Measurements from ENCODE around the gene WNT5B.

The WNT5B gene

DNA sequence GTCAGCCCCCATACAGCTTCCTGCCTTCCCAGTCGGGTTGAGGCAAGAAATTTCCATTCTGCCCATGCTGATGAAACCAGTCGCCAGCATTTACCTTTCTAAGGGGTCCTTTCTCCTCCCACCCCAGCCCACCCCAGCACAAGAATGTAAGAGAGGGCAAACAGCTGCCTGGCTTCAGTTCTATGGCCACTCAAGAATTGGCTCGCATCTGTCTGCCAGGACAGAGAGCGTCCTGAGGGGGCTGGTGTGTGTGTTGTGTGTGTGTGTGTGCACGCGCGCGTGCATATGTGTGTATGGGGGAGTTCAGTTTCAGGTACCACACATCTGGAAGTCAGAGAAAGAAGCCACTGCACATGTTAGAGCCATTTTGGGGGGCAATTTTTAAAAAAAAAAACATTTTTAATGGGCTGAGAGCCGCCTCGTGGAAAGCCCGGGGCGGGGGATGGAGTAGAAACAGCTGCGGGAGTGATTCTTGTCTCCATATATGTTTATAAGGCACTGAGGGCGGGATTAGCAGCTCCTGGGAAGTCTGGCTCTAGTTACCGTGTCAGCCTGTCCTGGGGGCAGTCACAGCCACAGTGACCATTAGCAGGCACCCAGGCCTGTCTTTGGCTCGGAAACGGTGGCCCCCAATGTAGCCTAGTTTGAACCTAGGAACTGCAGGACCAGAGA is at the start of gene WNT5B:
TSS of gene WNT5B (plus strand) at position 566 of the 672 bp plus-strand sequence. CDS start 2,124 bp downstream, outside the sequence.
- no peak for DNase-seq (ENCODE audit: low read depth)

- DNase-seq (ENCODE audit: low read depth): no peak
Measured at GRCh38 chr12:1579651-1580435, 49.2 kb upstream of the WNT5B start.

DNA sequence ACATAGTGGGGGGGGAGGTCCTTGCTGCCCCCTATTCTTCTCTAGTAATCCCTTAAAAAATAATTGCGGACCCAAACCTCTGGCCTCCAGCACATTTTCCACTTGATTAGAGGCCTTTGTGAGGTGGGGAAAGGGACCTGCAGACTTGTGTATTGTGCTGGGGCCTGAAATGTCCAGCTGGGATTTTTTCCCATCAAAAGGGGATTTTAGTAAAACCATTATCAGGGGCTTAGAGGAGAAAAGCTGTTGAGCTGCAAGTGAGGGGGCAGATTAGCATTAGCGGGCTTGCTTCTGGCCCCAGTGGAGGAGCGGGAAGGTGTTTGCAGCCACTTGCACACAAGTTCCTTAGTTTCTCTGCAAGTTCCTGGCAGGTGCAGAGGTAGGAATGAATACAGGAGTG is 48.5 kb upstream of the WNT5B start:
- DNase-seq (ENCODE audit: low read depth): no peak

DNA sequence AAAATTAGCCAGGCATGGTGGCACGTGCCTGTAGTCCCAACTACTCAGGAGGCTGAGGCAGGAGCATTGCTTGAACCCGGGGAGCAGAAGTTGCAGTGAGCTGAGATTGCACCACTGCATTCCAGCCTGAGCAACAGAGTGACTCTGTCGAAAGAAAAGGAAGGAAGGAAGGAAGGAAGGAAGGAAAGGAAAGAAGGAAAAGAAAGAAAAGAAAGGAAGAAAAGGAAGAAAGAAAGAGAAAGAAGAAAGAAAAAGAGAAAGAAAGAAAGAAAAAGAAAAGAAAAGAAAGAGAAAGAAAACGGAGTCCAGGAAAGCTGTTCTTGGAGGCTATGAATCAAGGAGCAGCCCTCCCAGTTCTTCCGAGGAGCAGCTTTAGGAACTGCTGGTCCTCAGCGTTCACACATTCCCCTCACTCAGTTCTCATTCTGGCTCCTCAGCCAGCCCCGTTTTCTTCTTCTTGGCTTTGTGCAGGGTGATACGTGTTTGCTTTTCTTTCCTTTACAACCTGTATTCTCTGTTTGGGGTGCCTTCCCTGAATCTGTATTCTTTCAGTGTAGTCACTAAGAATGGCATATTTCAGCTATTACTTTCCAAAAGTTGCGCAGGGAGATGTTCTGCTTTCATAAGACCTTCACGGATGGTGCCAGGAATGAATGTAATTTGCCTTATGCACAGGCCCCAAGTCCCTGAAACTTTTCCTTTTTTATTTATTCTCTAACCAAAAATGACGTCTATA is 46.9 kb upstream of the WNT5B start:
- no peak for DNase-seq (ENCODE audit: low read depth)

DNA sequence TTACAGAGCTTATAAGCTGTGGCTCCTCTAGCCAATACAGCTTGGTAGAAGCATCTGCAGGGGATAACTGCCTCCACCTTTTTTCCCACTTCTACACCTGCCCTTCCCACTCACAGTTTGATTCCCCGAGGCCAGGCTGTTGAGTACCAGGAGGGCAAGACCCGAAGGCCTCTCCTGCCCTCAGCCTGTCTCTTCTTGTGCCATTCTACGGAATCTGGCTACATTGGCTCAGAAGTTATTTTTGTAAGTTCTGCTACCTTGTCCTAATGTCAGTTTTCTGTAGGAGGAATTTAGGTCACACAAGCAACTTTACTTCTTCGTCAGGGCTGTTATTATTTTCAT is 46.4 kb upstream of the WNT5B start:
- no peak for DNase-seq (ENCODE audit: low read depth)

- peak; percentile 8 for DNase-seq (ENCODE audit: low read depth)
Measured at GRCh38 chr12:1583421-1584078, 45.5 kb upstream of the WNT5B start.

DNA sequence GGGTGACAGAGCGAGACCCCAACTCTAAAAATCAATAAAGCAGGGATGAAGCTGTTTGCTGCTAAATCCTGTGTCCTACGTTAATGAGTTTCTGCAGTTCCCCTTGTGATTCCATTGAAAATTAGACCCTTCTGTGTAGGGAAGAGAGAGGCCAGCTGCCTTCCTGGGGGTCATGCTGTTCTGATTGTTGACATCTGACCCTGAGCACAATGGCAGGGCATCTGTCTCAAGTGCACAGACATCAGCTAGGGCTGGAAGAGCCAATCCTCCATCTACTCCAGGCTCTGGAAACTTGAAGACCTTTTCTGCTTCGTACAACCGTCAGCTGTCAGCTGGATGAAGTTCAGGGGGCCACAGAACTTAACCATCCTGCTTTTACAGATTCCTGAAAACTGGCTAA is 44.7 kb upstream of the WNT5B start:
- no peak for DNase-seq (ENCODE audit: low read depth)

- DNase-seq (ENCODE audit: low read depth): no peak
Measured at GRCh38 chr12:1587927-1588574, 41.0 kb upstream of the WNT5B start.

- no peak for DNase-seq (ENCODE audit: low read depth)
Measured at GRCh38 chr12:1588575-1588947, 40.5 kb upstream of the WNT5B start.

DNA sequence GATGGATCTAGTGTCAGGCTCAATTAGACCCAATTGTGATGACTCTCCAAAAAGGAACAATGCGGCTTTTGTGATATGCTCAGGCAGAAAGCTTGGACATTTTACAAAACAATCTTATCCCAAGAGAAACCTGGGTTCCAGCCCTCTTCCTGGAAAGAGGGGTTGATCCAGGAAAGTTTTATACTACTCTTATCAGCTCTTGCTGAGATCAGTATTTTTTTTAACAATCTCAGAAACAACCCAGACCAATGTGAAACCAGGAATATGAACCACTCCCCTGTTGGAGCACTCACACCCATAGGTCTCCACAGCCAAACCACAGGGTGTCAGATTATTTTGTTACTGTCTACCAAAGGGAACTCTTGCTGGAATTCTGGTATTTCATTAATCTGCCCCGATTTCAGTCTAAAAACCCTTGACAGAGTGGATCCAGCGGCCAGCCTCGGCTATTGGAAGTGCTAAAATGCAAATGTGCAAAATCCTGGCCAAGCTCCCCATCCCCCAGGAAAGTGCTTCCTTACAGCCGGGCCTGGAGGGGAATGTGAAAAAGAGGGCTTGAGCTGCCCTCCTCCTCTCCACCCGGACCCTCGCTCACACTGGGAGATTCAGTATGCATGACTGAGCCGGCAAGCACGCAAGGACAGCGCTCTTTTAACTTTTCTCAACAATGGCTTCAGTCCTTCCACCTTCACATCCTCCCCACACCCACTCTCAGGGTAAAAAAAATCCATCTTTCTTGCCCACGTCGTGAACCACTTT is 38.6 kb upstream of the WNT5B start:
- no peak for DNase-seq (ENCODE audit: low read depth)

- no peak for DNase-seq (ENCODE audit: low read depth)
Measured at GRCh38 chr12:1591034-1591433, 38.0 kb upstream of the WNT5B start.

GRCh38 chr12:1591543-1591942 is 37.5 kb upstream of the WNT5B start:
- DNase-seq (ENCODE audit: low read depth): no peak

DNA sequence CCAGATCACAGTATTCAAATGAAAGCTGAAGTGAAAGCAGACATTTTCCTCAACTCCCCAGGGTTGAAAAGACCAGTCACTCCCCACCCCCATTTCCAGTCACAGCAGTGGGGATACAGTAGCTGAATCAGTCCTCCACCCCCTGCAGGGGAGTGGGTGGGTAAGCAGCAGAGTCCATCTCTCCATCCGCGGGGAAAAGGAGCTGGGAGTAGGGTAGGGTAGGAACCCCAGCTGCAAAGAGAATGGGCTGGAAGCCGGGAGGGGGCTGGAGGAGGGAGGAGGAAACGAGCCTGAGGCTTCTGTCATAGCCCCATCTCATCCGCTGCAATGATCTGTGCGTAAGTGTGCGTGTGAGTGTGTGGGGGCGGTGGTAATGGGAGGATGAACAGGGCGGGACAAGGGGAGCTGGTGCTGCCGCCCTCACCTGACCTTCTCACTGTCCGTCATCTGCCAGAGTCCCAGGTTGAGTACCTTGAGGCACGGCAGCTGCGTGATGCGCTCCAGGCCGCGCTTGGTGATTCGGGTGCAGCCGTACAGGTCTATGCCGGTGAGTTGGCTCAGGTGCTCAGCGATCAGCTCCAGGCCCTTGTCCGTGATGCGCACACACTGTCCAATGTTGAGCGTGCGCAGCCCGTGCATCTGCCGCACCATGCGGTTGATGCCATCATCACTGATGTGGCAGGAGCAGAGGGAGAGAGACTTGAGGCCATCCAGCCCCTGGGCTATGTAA is 36.4 kb upstream of the WNT5B start:
- DNase-seq (ENCODE audit: low read depth): peak; percentile 28

- peak; percentile 17 for DNase-seq (ENCODE audit: low read depth)
Measured at GRCh38 chr12:1593174-1594005, 35.6 kb upstream of the WNT5B start.

GRCh38 chr12:1594006-1594260 is 35.1 kb upstream of the WNT5B start:
- DNase-seq (ENCODE audit: low read depth): no peak

GRCh38 chr12:1594261-1595025 is 34.6 kb upstream of the WNT5B start, which contains the start of gene FBXL14:
TSS of gene FBXL14 (minus strand) at chr12:1594581. CDS start at chr12:1594066, 515 bp downstream.
- peak; percentile 85 for DNase-seq (ENCODE audit: low read depth)

GRCh38 chr12:1595026-1595561 is 33.9 kb upstream of the WNT5B start:
- DNase-seq (ENCODE audit: low read depth): no peak

DNA sequence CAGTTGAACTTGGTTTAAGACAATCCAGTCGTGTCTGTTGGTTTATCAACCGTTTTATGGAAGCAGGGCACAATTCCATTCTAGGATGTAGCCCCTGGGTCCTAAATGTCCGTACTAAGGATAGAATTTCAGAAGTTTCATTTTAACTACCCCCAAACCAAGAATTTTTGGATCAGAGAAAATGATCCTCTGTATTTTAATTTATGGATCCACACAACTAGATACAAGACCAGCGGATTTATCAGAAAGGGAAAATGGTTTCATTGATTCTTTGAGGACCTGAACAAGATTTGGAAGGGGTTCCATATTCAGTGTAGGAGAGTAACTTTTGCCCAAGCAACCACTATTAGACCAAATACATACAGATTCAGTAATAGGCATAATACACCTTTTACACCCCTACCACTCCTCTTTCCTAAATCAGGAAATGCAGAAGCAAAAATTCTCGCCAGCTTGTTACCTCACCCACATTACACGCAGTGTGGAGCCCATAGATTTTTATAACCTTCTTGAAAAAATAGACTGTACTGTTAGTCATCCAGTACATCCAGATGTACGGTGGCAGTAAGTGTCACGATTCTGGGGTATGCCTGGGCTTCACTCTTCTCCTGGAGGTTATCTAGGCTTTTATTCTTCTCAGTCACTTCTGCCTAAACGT is 33.2 kb upstream of the WNT5B start:
- no peak for DNase-seq (ENCODE audit: low read depth)
